Body of pancreas (tissue), 4 donors: ENCODE data around the gene BTG4. TPM values are rescaled to one million over a fixed set of nuclear protein-coding genes. Genes with fewer than 3 reads are reported as not detected.

ENCODE experiments used
- ATAC-seq: fragments of 150-250 bp; one replicate; pipeline ENCODE4 v1.9.1; 2016
- DNase-seq, 4 donors: peaks; one replicate each; pipeline ENCODE4 v3.0.0-alpha.2; 2019
- H3K27ac ChIP-seq, 4 donors: fragments of 200-600 bp; sonication (generic); 1 replicate in 3 of 4; 2 replicates in 1 of 4; pipeline versions ENCODE4 v1.5.1 to v1.6.1; 2016 to 2019; ENCODE audit warnings: mild to moderate bottlenecking in 1 of 4, mixed read lengths in 1 of 4, moderate library complexity in 1 of 4
- H3K27me3 ChIP-seq, 2 donors: fragments of 200-600 bp; sonication (generic); one replicate each; pipeline ENCODE4 v1.6.0; 2016; ENCODE audit warnings: mild to moderate bottlenecking in 1 of 2
- H3K36me3 ChIP-seq, 2 donors: fragments of 200-600 bp; sonication (generic); replicated peaks in 1 of 2; 2 replicates each; pipeline ENCODE4 v1.5.1; 2016; ENCODE audit warnings: low read depth in 2 of 2; ENCODE audit not compliant: insufficient read depth in 1 of 2
- H3K4me1 ChIP-seq: fragments of 200-600 bp; sonication (generic); one replicate; pipeline ENCODE4 v1.6.0; 2016
- H3K4me3 ChIP-seq, 2 donors: fragments of 200-600 bp; sonication (generic); 1 replicate in 1 of 2; 2 replicates in 1 of 2; pipeline ENCODE4 v1.5.1; 2016 to 2019
- H3K9me3 ChIP-seq, 3 donors: fragments of 200-600 bp; sonication (generic); 1 replicate in 2 of 3; 2 replicates in 1 of 3; pipeline ENCODE4 v1.5.1; 2016
- POLR2A ChIP-seq, 3 donors: fragments of 450-650 bp; IDR thresholded peaks; one replicate each; pipeline ENCODE4 v1.6.1; 2016; ENCODE audit warnings: antibody characterized with exemption in 3 of 3, mild to moderate bottlenecking in 2 of 3
- WGBS, 2 donors: methylation state at CpG; one replicate each; pipeline ENCODE4 v1.1.5; 2017; 5-methylcytosine and 5-hydroxymethylcytosine counted together
- intact Hi-C: fragments of 100-400 bp; cut with DNase I; formaldehyde crosslinking; loops from one replicate; pipeline ENCODE4 v1.15.1; 2023
- total RNA-seq, 2 donors: library from RNA; depleted of rRNA; stranded (reverse); fragments of >200 nt; gene quantifications; one replicate each; pipeline ENCODE4 v1.1.0, GENCODE V29; 2016
- TF ChIP-seq, protein P1 (sequence below), 7 experiments: fragments of 450-650 bp in 4 of 7; fragments of 200-600 bp in 3 of 7; sonication (generic) in 3 of 7; IDR thresholded peaks; one replicate each; pipeline ENCODE4 v1.5.1; 2016 to 2019; ENCODE audit warnings: antibody characterized with exemption in 7 of 7

The BTG4 gene
- total RNA-seq, 2 donors from 2014 or later: not detected

DNA sequence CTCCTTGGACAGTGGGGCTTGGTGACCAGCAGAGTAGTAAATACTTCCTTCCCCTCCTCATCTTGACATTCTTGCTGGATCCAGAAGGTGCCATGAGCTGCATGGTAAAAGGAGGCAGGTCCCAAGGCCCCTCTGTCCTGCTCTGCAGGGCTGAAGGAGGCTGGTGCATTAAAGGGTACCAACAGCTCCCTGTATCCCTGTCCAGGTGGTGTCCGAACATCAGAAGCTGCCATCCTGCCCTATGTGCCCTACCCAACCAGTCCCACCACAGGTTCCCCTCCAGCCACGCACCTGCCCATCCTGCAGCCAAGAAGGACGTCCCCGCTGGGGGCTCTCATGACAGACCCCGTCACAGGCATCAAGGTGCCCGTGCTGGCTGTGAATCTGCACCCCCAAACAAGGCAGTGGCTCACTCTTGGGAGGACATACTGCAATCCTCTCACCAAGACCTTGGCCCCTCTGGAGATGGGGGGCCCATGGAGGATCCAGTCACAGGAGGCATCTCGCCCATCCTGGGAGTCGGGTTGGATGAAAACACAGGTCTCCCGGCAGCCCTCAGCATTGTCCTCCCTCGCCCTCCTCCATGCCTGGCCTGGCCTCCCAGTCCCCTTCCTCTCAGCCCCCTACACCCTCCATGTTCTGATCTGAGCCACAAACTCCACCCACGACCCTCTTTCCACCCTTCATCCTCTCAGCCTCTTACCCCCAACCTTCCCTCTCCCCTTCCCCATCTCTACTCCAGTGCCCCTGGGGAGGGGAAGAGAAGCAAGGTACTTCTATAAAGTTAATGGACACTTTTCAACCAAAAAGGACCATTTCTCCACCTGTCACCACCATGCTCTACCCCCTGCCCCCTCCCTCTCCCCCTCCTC, 55.1 kb downstream of the BTG4 start:
- Histone ChIP-seq H3K4me1 (no peaks in the 10 kb centered on the region), H3K36me3 (no peaks in the 10 kb centered on the region), H3K27me3 (no peaks in the 10 kb centered on the region), H3K4me3 (no peak overlapping the region), H3K27ac (no peak overlapping the region), H3K9me3 (no peaks in the 10 kb centered on the region)
- no peak for ATAC-seq
- TF ChIP-seq, protein P1, sequence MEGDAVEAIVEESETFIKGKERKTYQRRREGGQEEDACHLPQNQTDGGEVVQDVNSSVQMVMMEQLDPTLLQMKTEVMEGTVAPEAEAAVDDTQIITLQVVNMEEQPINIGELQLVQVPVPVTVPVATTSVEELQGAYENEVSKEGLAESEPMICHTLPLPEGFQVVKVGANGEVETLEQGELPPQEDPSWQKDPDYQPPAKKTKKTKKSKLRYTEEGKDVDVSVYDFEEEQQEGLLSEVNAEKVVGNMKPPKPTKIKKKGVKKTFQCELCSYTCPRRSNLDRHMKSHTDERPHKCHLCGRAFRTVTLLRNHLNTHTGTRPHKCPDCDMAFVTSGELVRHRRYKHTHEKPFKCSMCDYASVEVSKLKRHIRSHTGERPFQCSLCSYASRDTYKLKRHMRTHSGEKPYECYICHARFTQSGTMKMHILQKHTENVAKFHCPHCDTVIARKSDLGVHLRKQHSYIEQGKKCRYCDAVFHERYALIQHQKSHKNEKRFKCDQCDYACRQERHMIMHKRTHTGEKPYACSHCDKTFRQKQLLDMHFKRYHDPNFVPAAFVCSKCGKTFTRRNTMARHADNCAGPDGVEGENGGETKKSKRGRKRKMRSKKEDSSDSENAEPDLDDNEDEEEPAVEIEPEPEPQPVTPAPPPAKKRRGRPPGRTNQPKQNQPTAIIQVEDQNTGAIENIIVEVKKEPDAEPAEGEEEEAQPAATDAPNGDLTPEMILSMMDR (IDR thresholded peaks at IDR 0.05): no peak
- TF ChIP-seq POLR2A (IDR thresholded peaks at IDR 0.05): no peak
- 81 to 82% methylated on average over 5 to 11 of the region's 11 CpGs for WGBS, 2 donors
- intact Hi-C loops: no loop called here
- DNase-seq: no peak

DNA sequence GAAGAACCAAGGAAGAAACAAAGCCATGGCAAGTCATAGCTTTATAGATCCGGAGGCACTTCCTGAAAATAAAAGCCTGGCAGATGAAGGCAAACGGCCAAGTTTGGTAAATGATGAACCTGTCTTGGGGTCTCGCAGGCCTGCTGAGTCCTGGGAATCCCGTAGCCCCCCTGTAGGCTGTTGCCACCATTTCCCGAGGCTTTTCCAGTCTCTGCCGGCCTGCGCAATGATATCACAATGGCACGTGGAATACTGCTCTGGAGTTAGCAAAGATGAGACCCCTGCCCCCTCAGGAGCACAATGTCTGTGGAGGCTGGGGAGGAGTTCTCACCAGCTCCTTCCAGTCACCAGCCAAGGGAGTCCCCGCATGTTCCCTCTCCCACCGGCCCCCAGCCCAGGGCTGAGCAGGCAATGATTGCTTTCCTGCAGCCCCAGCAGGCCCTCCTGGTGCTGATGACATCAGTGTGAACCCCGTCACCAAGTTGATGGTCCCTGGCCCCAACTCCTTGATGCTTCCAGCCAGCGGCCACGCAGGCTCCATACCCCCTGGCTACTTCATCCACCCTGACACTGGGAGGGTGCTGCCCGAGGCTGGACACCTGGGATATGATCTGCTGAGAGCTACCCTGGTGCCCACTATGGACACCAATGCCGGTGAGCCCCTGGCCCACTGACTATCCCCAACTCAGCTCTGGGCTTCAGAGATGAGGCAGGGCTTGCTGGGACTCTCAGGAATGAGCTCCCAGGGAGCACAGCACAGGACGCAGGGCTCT, 55.9 kb downstream of the BTG4 start:
- H3K9me3 ChIP-seq: no peaks in the 10 kb centered on the region
- TF ChIP-seq, protein P1 (IDR thresholded peaks at IDR 0.05): no peak
- TF ChIP-seq POLR2A (IDR thresholded peaks at IDR 0.05): no peak
- no peaks in the 10 kb centered on the region for H3K27me3 ChIP-seq
- H3K4me1 ChIP-seq: no peaks in the 10 kb centered on the region
- intact Hi-C loops: no loop called here
- WGBS, 2 donors: 74 to 77% methylated on average over 15 of the region's 16 CpGs
- H3K36me3 ChIP-seq: no peaks in the 10 kb centered on the region
- H3K4me3 ChIP-seq: no peak overlapping the region
- no peak overlapping the region for H3K27ac ChIP-seq
- DNase-seq (no peak), ATAC-seq (no peak)

DNA sequence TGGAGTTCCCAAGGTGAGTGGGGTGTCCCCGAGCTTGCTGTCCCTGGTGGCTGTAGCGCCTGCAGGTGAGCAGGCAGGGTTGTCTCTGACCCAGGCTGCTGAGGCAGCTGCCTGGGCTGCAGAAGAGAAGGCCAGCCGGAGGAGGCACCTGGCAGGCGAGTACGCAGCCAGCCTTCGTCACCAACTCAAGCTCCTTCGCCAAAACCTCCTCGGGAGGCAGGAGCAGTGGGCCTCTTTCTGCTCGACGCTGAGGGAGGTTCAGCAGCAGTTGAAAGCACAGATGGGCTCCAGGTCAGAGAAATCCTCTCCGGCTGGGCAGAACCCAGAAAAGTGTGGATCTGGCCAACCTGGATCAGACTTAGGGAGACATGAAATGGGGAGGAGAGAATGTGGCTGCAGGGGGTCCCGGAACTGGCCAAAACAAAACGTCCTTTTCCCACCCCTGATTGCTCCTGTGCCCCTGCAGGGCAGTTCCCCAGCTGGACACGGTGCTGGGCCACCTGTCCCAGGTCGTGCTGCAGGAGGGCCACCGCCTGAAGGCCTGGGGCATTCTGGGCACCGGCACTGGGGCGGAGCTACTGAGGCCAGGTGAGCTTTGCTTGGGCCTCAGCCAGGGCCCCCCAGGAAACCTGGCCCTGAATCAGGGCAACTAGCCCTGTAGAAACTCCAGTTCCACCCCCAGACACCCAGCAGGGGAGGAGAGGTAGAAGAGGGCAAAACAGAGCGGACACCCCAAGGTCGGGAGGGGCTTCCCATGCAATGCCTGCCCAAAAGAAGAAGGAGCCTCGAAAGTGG, 56.7 kb downstream of the BTG4 start:
- DNase-seq (no peak), ATAC-seq (no peak)
- intact Hi-C loops: no loop called here
- Histone ChIP-seq H3K4me1 (no peaks in the 10 kb centered on the region), H3K36me3 (no peaks in the 10 kb centered on the region), H3K27ac (no peak overlapping the region), H3K4me3 (no peak overlapping the region), H3K27me3 (no peaks in the 10 kb centered on the region), H3K9me3 (no peaks in the 10 kb centered on the region)
- TF ChIP-seq POLR2A (IDR thresholded peaks at IDR 0.05): no peak
- TF ChIP-seq, protein P1 (IDR thresholded peaks at IDR 0.05): no peak
- WGBS, 2 donors: 67 to 72% methylated on average over 21 of the region's 21 CpGs

DNA sequence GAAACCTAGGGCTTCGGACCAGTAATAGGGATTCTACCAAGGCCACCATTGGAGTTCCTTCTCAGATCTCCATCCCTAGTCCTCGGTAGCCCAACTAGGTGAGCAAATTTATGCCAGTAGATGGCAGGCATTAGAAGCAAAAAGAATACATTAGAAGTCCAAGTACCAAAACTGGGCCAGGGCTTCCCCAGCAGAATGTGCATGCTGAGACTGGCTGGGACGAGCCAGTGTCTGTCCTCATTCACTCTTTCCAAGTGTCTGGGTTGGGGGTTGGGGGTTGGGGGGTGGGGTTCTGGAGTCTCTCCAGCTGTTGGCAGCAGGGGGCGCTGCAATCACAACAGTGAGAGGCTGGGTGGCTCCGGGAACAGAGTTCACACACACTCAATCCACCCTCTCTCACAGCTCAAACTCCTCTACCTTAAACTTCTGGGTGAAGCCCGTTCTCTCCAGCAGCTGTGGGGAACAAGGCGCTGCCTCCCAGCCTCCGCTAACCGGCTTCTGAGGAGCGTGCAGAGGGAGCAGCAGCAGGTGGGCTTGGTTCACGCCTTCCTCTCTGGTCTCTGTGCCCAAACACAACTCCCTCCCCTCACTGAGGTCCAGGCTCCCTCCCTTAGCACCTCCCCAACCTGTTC, 57.5 kb downstream of the BTG4 start:
- DNase-seq (no peak), ATAC-seq (no peak)
- intact Hi-C loops: no loop called here
- Histone ChIP-seq H3K4me1 (no peaks in the 10 kb centered on the region), H3K27me3 (no peaks in the 10 kb centered on the region), H3K4me3 (no peak overlapping the region), H3K27ac (no peak overlapping the region), H3K9me3 (no peaks in the 10 kb centered on the region), H3K36me3 (no peaks in the 10 kb centered on the region)
- TF ChIP-seq, protein P1 (IDR thresholded peaks at IDR 0.05): peak in 1 of 7 experiments; percentile 16
- TF ChIP-seq POLR2A (IDR thresholded peaks at IDR 0.05): no peak
- WGBS, 2 donors: 49 to 52% methylated on average over 11 of the region's 11 CpGs
